ENCODE results near the gene FBRSL1.

The FBRSL1 gene

GRCh38 chr12:132479291-132479690 is 10.7 kb upstream of the FBRSL1 start:
- TF ChIP-seq POLR2A (IDR thresholded peaks at IDR 0.05; ENCODE audit: extremely low read depth, insufficient read length), result no peak
- TF ChIP-seq, protein P1, sequence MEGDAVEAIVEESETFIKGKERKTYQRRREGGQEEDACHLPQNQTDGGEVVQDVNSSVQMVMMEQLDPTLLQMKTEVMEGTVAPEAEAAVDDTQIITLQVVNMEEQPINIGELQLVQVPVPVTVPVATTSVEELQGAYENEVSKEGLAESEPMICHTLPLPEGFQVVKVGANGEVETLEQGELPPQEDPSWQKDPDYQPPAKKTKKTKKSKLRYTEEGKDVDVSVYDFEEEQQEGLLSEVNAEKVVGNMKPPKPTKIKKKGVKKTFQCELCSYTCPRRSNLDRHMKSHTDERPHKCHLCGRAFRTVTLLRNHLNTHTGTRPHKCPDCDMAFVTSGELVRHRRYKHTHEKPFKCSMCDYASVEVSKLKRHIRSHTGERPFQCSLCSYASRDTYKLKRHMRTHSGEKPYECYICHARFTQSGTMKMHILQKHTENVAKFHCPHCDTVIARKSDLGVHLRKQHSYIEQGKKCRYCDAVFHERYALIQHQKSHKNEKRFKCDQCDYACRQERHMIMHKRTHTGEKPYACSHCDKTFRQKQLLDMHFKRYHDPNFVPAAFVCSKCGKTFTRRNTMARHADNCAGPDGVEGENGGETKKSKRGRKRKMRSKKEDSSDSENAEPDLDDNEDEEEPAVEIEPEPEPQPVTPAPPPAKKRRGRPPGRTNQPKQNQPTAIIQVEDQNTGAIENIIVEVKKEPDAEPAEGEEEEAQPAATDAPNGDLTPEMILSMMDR (IDR thresholded peaks at IDR 0.05; ENCODE audit: low read depth, low read length), result no peak
- no peak for TF ChIP-seq MYC (IDR thresholded peaks at IDR 0.05; ENCODE audit: low read depth, low read length)
- TF ChIP-seq, protein P2, sequence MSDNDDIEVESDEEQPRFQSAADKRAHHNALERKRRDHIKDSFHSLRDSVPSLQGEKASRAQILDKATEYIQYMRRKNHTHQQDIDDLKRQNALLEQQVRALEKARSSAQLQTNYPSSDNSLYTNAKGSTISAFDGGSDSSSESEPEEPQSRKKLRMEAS (IDR thresholded peaks at IDR 0.05; ENCODE audit: low read depth, low read length), result no peak
- no peak for DNase-seq (ENCODE audit: low read depth)
- H3K4me3 ChIP-seq (ENCODE audit: low read depth, low read length), result no peak overlapping the region

DNA sequence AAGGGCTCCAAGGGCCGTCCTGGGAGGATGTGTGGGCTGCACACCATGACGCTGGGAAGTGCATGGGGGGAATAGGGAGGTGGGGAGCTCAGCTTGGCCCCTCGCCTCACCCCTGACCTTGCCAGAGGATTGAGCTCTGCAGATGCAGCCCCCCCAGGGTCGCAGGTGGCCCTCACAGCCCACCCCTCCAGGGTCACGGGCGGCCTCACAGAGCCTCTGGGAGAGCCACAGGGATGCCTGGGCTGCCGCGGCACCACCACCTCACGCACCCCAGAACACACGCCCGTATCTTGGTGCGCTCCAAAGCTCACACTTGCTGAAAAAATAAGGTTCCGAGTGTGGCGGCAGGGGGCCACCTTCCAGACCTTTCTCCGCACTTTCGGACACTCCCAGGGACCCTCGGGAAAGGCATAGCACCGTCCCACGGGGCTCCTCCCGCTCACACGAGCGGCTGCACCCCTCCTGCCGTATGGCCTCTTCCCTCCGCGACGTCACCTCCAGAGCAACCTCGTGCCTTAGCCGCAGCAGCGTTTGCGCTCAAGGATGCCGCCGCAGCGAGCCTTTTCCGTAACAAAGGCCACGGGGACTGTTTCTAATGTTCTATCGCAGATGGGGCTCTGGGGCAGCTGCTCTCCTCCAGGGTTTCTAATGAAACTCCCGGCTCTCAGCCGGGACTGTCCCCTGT is 9.9 kb upstream of the FBRSL1 start:
- TF ChIP-seq MYC (IDR thresholded peaks at IDR 0.05; ENCODE audit: low read depth, low read length) (no peak), POLR2A (IDR thresholded peaks at IDR 0.05; ENCODE audit: extremely low read depth, insufficient read length) (no peak)
- TF ChIP-seq, protein P2 (IDR thresholded peaks at IDR 0.05; ENCODE audit: low read depth, low read length), result no peak
- TF ChIP-seq, protein P1 (IDR thresholded peaks at IDR 0.05; ENCODE audit: low read depth, low read length), result no peak
- H3K4me3 ChIP-seq (ENCODE audit: low read depth, low read length), result no peak overlapping the region
- no peak for DNase-seq (ENCODE audit: low read depth)

- DNase-seq (ENCODE audit: low read depth), result no peak
- TF ChIP-seq, protein P2 (IDR thresholded peaks at IDR 0.05; ENCODE audit: low read depth, low read length), result no peak
- TF ChIP-seq POLR2A (IDR thresholded peaks at IDR 0.05; ENCODE audit: extremely low read depth, insufficient read length) (no peak), MYC (IDR thresholded peaks at IDR 0.05; ENCODE audit: low read depth, low read length) (no peak)
- TF ChIP-seq, protein P1 (IDR thresholded peaks at IDR 0.05; ENCODE audit: low read depth, low read length), result no peak
- no peak overlapping the region for H3K4me3 ChIP-seq (ENCODE audit: low read depth, low read length)
Observed at GRCh38 chr12:132480623-132481132, 9.3 kb upstream of the FBRSL1 start.

DNA sequence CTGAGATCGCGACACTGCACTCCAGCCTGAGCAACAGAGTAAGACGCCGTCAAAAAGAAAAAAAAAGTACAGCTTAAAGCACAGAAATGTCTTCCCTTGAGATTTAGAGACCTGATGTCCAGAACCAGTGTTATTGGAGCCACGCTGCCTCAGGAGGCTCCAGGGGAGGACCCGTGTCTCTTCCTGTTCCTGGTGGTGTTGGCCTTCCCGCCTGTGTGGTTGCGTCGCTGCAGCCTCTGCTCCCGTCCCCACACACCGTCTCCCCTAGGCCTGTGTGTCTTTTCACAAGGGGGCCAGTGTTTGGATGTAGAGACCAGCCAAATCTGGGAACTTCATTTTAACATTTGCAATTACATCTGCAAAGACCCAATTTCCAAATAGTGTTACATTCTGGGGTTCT is 8.6 kb upstream of the FBRSL1 start:
- no peak overlapping the region for H3K4me3 ChIP-seq (ENCODE audit: low read depth, low read length)
- TF ChIP-seq, protein P1 (IDR thresholded peaks at IDR 0.05; ENCODE audit: low read depth, low read length), result no peak
- TF ChIP-seq, protein P2 (IDR thresholded peaks at IDR 0.05; ENCODE audit: low read depth, low read length), result 0 out of 2 replicates have a peak, but pooled peaks have one; percentile 5
- no peak for TF ChIP-seq POLR2A (IDR thresholded peaks at IDR 0.05; ENCODE audit: extremely low read depth, insufficient read length)
- no peak for TF ChIP-seq MYC (IDR thresholded peaks at IDR 0.05; ENCODE audit: low read depth, low read length)
- peak; percentile 83 for DNase-seq (ENCODE audit: low read depth)

GRCh38 chr12:132481771-132482745 is 7.9 kb upstream of the FBRSL1 start:
- TF ChIP-seq MYC (IDR thresholded peaks at IDR 0.05; ENCODE audit: low read depth, low read length), result no peak
- TF ChIP-seq POLR2A (IDR thresholded peaks at IDR 0.05; ENCODE audit: extremely low read depth, insufficient read length), result no peak
- TF ChIP-seq, protein P2 (IDR thresholded peaks at IDR 0.05; ENCODE audit: low read depth, low read length), result no peak
- TF ChIP-seq, protein P1 (IDR thresholded peaks at IDR 0.05; ENCODE audit: low read depth, low read length), result no peak
- DNase-seq (ENCODE audit: low read depth), result peak; percentile 74

More at GRCh38 chr12:132481771-132482745, 7.9 kb upstream of the FBRSL1 start:
- H3K4me3 ChIP-seq (ENCODE audit: low read depth, low read length), result no peak overlapping the region
